Muscle of back (tissue), 11 donors: ENCODE data around the gene CCP110. TPM values are rescaled to one million over a fixed set of nuclear protein-coding genes. Genes with fewer than 3 reads are reported as not detected.
A peak's percentile ranks its signal among the peaks of the same experiment; 100 is the strongest.

Experiments used
- DNase-seq, 3 donors: peaks; one replicate each; pipeline versions ENCODE4 v3.0.0 to v3.0.0-alpha.2; 2013
- polyA plus RNA-seq, 10 donors: library from polyadenylated mRNA; unstranded; fragments of 120-200 nt; gene quantifications; one replicate each; pipeline ENCODE4 v1.2.1, GENCODE V29; 2013; ENCODE audit not compliant: insufficient read length in 10 of 10

Gene CCP110
- polyA plus RNA-seq, 10 donors: 11.6 to 25.5 (median 19.3) TPM

GRCh38 chr16:19599968-19600716 lies 76.4 kb downstream of the CCP110 start:
- DNase-seq: no peak

GRCh38 chr16:19601083-19601976 lies 77.6 kb downstream of the CCP110 start:
- peak in 2 of 3 donors; percentile 70 to 72 for DNase-seq

Other genes with a start within 250 kb of the CCP110 start
- gene CLEC19A, start 238.2 kb upstream of the CCP110 start, polyA plus RNA-seq: under 1 TPM in 6 of 10 donors, not detected in 4; 0.05 to 0.21 (median 0.13) TPM
- under 1 TPM; 0.07 to 0.35 (median 0.11) TPM for gene TMC5, start 106.1 kb upstream of the CCP110 start, polyA plus RNA-seq
- gene GDE1, start 1.8 kb upstream of the CCP110 start, polyA plus RNA-seq: 10 to 100 TPM; 50.1 to 64.1 (median 54.2) TPM
- 10 to 100 TPM; 29.5 to 36.8 (median 34.1) TPM for gene VPS35L, start 31.8 kb downstream of the CCP110 start, polyA plus RNA-seq
- 10 to 100 TPM; 16.5 to 26.6 (median 22.6) TPM for gene KNOP1, start 194.3 kb downstream of the CCP110 start, polyA plus RNA-seq
- gene IQCK, start 194.3 kb downstream of the CCP110 start, polyA plus RNA-seq: 10 to 100 TPM; 11.2 to 20.1 (median 14.1) TPM